Left lobe of liver (tissue), 2 donors: Measurements from ENCODE around the gene NFAM1. TPM values are rescaled to one million over a fixed set of nuclear protein-coding genes. Genes with fewer than 3 reads are reported as not detected.

ENCODE experiments used
- ATAC-seq: fragments of 200-7000 bp; cut with Tn5 transposase; one replicate; pipeline ENCODE4 v1.9.1; 2020; ENCODE audit warnings: mild to moderate bottlenecking, moderate library complexity
- DNase-seq: peaks from one replicate; pipeline ENCODE4 v3.0.0-alpha.2; 2020; ENCODE audit warnings: low spot score
- total RNA-seq: library from RNA; stranded (reverse); gene quantifications from one replicate; pipeline ENCODE4 v1.2.1, GENCODE V29; 2021
- donor health status: DM: no; HTN: no; CAD: no; lungs with moderate emphysema.
- donor health status: DM: no; HTN: yes; CAD: no.

Gene NFAM1
- total RNA-seq, 1 donor from 2014 or later, result 2.8 TPM

GRCh38 chr22:42384506-42384905 is 47.7 kb downstream of the NFAM1 start:
- no peak for DNase-seq
- ATAC-seq, result no peak

GRCh38 chr22:42383851-42384417 is 48.3 kb downstream of the NFAM1 start:
- no peak for DNase-seq
- ATAC-seq, result no peak

GRCh38 chr22:42383287-42383686 is 48.9 kb downstream of the NFAM1 start:
- no peak for DNase-seq
- ATAC-seq, result no peak

GRCh38 chr22:42380769-42381551 is 51.2 kb downstream of the NFAM1 start:
- no peak for DNase-seq

GRCh38 chr22:42379966-42380537 is 52.2 kb downstream of the NFAM1 start:
- DNase-seq, result no peak
- no peak for ATAC-seq

More at GRCh38 chr22:42380769-42381551, 51.2 kb downstream of the NFAM1 start:
- ATAC-seq, result no peak

GRCh38 chr22:42376711-42377554 is 55.3 kb downstream of the NFAM1 start:
- ATAC-seq, result peak; percentile 57

GRCh38 chr22:42375982-42376381 is 56.2 kb downstream of the NFAM1 start:
- ATAC-seq, result peak; percentile 52

More at GRCh38 chr22:42376711-42377554, 55.3 kb downstream of the NFAM1 start:
- DNase-seq, result no peak

GRCh38 chr22:42372976-42373375 is 59.2 kb downstream of the NFAM1 start:
- ATAC-seq (no peak), DNase-seq (no peak)

More at GRCh38 chr22:42375982-42376381, 56.2 kb downstream of the NFAM1 start:
- no peak for DNase-seq

- DNase-seq (no peak), ATAC-seq (no peak)
Measured at GRCh38 chr22:42371501-42371900, 60.7 kb downstream of the NFAM1 start.

- ATAC-seq (no peak), DNase-seq (no peak)
Measured at GRCh38 chr22:42371099-42371498, 61.1 kb downstream of the NFAM1 start.

- peak; percentile 96 for ATAC-seq
- peak; percentile 94 for DNase-seq
Measured at GRCh38 chr22:42369250-42370041, 62.8 kb downstream of the NFAM1 start.

- ATAC-seq, result peak; percentile 1
Measured at GRCh38 chr22:42368379-42369249, 63.6 kb downstream of the NFAM1 start.

GRCh38 chr22:42367980-42368378 is 64.2 kb downstream of the NFAM1 start:
- ATAC-seq (no peak), DNase-seq (no peak)

More at GRCh38 chr22:42368379-42369249, 63.6 kb downstream of the NFAM1 start:
- DNase-seq, result no peak

GRCh38 chr22:42366806-42367581 is 65.2 kb downstream of the NFAM1 start:
- no peak for DNase-seq
- peak; percentile 58 for ATAC-seq

- no peak for DNase-seq
Measured at GRCh38 chr22:42365942-42366695, 66.1 kb downstream of the NFAM1 start.

GRCh38 chr22:42365111-42365865 is 66.9 kb downstream of the NFAM1 start:
- DNase-seq (no peak), ATAC-seq (no peak)

More at GRCh38 chr22:42365942-42366695, 66.1 kb downstream of the NFAM1 start:
- no peak for ATAC-seq

GRCh38 chr22:42364604-42365110 is 67.5 kb downstream of the NFAM1 start:
- DNase-seq, result no peak
- no peak for ATAC-seq
